Effector memory CD4-positive, alpha-beta T cell (primary cell): ENCODE measurements around the gene RBM48.

Experiments
- DNase-seq, 3 donors: peaks; one replicate each; pipeline ENCODE4 v3.0.0-alpha.2; 2020
- H3K27ac ChIP-seq: 2 replicates; pipeline ENCODE4 v1.7.0; 2013; ENCODE audit warnings: mild to moderate bottlenecking, low read length, moderate library complexity; ENCODE audit not compliant: insufficient read depth, poor library complexity, severe bottlenecking
- H3K27me3 ChIP-seq: replicated peaks from 2 replicates; pipeline ENCODE4 v1.7.0; 2013; ENCODE audit warnings: mild to moderate bottlenecking, low read length; ENCODE audit not compliant: insufficient read depth, control insufficient read depth, poor library complexity, severe bottlenecking
- H3K36me3 ChIP-seq: 2 replicates; pipeline ENCODE4 v1.7.0; 2013; ENCODE audit warnings: mild to moderate bottlenecking, low read length, moderate library complexity; ENCODE audit not compliant: control insufficient read depth, insufficient read depth
- H3K4me1 ChIP-seq: 2 replicates; pipeline ENCODE4 v1.7.0; 2013; ENCODE audit warnings: low read length, mild to moderate bottlenecking; ENCODE audit not compliant: control insufficient read depth, insufficient read depth, poor library complexity, severe bottlenecking
- H3K4me3 ChIP-seq: 2 replicates; pipeline ENCODE4 v1.7.0; 2013; ENCODE audit warnings: low read length, low read depth, mild to moderate bottlenecking; ENCODE audit not compliant: insufficient read depth, poor library complexity, severe bottlenecking
- H3K9me3 ChIP-seq: 2 replicates; pipeline ENCODE4 v1.7.0; 2013; ENCODE audit warnings: mild to moderate bottlenecking, low read length, moderate library complexity; ENCODE audit not compliant: control insufficient read depth

Gene RBM48

DNA sequence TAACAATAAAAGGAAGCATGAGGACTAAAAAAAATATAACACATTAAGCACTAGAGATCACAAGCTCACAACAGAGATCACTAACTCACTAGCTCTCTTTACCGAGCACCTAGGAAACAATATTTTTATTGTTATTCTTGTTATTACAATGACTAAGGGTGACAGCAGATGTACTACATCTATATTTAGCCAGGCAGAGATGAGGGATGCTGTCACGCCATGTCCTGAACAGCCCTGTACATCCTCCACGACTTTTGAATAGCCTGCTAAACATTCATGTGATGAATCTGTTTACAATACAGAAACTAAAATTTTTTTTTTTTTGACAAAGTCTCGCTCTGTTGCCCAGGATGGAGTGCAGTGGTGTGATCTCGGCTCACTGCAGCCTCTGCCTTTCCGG lies 38.9 kb downstream of the RBM48 start:
- no peak for DNase-seq
- H3K9me3 ChIP-seq, result no peaks in the 10 kb centered on the region
- H3K4me1 ChIP-seq, result no peaks in the 10 kb centered on the region
- H3K27ac ChIP-seq, result no peak overlapping the region
- peaks cover 54% of the 10 kb centered on the region for H3K36me3 ChIP-seq
- no peaks in the 10 kb centered on the region for H3K27me3 ChIP-seq
- H3K4me3 ChIP-seq, result no peak overlapping the region

DNA sequence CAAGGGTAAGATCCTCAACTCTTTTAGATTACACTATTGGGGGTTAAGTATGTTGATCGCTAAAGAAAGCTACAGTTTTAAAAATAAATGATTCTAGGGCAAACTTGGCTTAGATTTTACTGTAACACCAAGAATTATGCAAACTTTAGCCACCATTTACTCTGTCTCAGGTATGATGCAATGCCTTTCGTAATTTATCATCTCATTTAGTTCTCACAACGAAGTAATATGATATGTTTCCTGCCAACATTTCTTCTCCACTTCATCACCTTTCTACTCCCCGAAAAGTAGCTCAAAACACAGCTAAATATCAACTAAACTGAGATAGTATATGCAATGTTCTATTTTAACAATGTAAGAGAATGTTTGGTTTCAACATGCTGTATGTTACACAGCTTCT lies 40.5 kb downstream of the RBM48 start:
- no peaks in the 10 kb centered on the region for H3K27me3 ChIP-seq
- no peak for DNase-seq
- H3K27ac ChIP-seq, result no peak overlapping the region
- no peaks in the 10 kb centered on the region for H3K4me1 ChIP-seq
- no peak overlapping the region for H3K4me3 ChIP-seq
- peaks cover 47% of the 10 kb centered on the region for H3K36me3 ChIP-seq
- no peaks in the 10 kb centered on the region for H3K9me3 ChIP-seq

- Histone ChIP-seq H3K4me3 (no peak overlapping the region), H3K4me1 (no peaks in the 10 kb centered on the region), H3K9me3 (no peaks in the 10 kb centered on the region), H3K27me3 (no peaks in the 10 kb centered on the region), H3K27ac (no peak overlapping the region), H3K36me3 (peaks cover 62% of the 10 kb centered on the region)
- no peak for DNase-seq
Observed at GRCh38 chr7:92576296-92576695, 47.7 kb downstream of the RBM48 start.

- H3K27ac ChIP-seq, result no peak overlapping the region
- no peaks in the 10 kb centered on the region for H3K9me3 ChIP-seq
- H3K36me3 ChIP-seq, result peaks cover 36% of the 10 kb centered on the region
- no peak for DNase-seq
- H3K4me3 ChIP-seq, result no peak overlapping the region
- no peaks in the 10 kb centered on the region for H3K27me3 ChIP-seq
- peaks cover 6% of the 10 kb centered on the region for H3K4me1 ChIP-seq
Observed at GRCh38 chr7:92582948-92583347, 54.4 kb downstream of the RBM48 start.

GRCh38 chr7:92584953-92585352 lies 56.4 kb downstream of the RBM48 start:
- H3K36me3 ChIP-seq, result peaks cover 16% of the 10 kb centered on the region
- no peaks in the 10 kb centered on the region for H3K27me3 ChIP-seq
- no peak for DNase-seq
- H3K4me1 ChIP-seq, result peaks cover 13% of the 10 kb centered on the region
- H3K9me3 ChIP-seq, result no peaks in the 10 kb centered on the region
- H3K4me3 ChIP-seq, result no peak overlapping the region
- no peak overlapping the region for H3K27ac ChIP-seq

DNA sequence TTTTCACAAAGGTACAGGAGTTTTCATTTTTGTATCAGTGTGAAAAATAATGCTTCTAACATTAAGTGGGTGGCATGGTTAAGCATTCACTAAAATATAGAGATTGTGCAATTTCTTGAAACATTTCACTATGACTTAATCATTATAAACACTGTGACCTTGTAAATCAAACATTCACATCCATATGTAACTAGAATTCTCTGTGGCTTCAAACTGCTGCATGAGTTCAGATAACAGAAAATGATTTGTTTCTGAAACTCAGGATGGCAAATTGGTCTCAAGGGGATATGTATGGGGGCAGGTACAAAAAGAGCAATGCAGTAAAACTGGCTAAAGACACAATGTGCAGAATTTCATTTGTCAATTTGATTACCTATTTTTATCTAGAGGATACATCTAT lies 57.8 kb downstream of the RBM48 start:
- Histone ChIP-seq H3K9me3 (no peaks in the 10 kb centered on the region), H3K27me3 (no peaks in the 10 kb centered on the region), H3K4me3 (no peak overlapping the region), H3K4me1 (peaks cover 19% of the 10 kb centered on the region), H3K36me3 (peaks cover 4% of the 10 kb centered on the region), H3K27ac (no peak overlapping the region)
- DNase-seq, result no peak

DNA sequence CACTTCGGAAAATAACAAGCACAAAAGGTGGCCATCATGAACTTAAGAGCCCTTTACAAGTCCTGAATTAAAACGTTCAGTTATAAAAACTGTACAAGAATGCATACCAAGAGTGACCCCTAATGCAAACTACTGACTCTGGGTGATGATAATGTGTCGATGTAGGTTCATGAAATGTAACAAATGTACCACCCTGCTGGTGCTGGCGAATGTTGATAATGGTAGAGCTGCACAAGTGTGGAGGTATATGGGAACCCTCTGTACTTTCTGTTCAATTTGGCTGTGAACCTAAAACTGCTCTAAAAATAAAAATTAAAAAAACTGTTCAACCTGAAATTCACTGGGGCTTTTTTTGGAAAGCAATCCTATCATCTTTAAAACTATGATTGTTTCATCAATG lies 58.2 kb downstream of the RBM48 start:
- Histone ChIP-seq H3K4me3 (no peak overlapping the region), H3K4me1 (peaks cover 19% of the 10 kb centered on the region), H3K36me3 (no peaks in the 10 kb centered on the region), H3K27ac (no peak overlapping the region), H3K9me3 (no peaks in the 10 kb centered on the region), H3K27me3 (no peaks in the 10 kb centered on the region)
- no peak for DNase-seq
